Measurements from ENCODE around the gene PRDM10.

Gene PRDM10

DNA sequence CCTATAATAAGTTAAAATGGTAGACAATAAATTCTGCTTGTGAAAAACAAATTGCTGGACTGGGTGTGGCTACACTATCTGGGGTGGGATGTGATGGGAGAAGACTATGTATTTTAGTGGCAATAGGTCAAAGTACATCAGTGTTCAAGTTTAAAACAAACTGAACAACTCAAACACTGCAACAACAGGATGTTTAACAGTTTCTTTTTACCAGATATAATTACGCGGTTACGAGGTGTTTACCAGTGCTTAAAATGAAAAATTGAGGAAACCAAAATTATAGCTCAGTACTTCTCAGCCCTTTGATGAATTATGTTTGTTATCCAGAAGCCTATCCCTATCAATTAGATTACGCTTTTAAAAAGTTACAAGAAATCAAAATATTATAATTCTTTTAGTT is 3.2 kb downstream of the PRDM10 start:
- TF ChIP-seq FOXP2 (optimal IDR thresholded peaks at IDR 0.05; ENCODE audit: borderline replicate concordance, extremely low read depth, extremely low read length, insufficient read depth), result no peak
- TF ChIP-seq TAF1 (IDR thresholded peaks at IDR 0.05; ENCODE audit: borderline replicate concordance, insufficient read depth, low read length), result no peak
- TF ChIP-seq, protein P1, sequence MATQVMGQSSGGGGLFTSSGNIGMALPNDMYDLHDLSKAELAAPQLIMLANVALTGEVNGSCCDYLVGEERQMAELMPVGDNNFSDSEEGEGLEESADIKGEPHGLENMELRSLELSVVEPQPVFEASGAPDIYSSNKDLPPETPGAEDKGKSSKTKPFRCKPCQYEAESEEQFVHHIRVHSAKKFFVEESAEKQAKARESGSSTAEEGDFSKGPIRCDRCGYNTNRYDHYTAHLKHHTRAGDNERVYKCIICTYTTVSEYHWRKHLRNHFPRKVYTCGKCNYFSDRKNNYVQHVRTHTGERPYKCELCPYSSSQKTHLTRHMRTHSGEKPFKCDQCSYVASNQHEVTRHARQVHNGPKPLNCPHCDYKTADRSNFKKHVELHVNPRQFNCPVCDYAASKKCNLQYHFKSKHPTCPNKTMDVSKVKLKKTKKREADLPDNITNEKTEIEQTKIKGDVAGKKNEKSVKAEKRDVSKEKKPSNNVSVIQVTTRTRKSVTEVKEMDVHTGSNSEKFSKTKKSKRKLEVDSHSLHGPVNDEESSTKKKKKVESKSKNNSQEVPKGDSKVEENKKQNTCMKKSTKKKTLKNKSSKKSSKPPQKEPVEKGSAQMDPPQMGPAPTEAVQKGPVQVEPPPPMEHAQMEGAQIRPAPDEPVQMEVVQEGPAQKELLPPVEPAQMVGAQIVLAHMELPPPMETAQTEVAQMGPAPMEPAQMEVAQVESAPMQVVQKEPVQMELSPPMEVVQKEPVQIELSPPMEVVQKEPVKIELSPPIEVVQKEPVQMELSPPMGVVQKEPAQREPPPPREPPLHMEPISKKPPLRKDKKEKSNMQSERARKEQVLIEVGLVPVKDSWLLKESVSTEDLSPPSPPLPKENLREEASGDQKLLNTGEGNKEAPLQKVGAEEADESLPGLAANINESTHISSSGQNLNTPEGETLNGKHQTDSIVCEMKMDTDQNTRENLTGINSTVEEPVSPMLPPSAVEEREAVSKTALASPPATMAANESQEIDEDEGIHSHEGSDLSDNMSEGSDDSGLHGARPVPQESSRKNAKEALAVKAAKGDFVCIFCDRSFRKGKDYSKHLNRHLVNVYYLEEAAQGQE (IDR thresholded peaks at IDR 0.05; ENCODE audit: insufficient read depth in 1 of 2, low read depth in 2 of 2, low read length in 2 of 2), result no peak
- TF ChIP-seq POLR2AphosphoS5 (IDR thresholded peaks at IDR 0.05; ENCODE audit: low read depth, low read length), result no peak

DNA sequence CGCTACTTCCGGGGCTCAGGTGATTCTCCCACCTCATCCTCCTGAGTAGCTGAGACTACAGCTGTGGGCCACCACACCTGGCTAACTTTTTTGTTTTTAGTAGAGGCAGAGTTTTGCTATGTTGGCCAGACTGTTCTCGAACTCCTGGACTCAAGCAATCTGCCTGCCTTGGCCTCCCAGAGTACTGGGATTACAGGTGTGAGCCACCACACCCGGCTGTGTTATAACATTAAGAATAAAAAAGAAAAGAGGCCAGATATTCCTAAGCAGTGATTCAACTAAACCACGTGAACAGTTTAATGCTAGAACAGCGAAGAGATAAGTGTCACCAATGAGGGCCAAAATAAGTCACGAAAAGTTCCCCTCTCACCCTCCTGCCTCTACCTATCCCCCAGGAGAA is 3.7 kb downstream of the PRDM10 start:
- TF ChIP-seq POLR2AphosphoS5 (IDR thresholded peaks at IDR 0.05; ENCODE audit: low read depth, low read length), result no peak
- no peak for TF ChIP-seq SIN3A (IDR thresholded peaks at IDR 0.05; ENCODE audit: borderline replicate concordance, insufficient read depth, low read length)
- TF ChIP-seq, protein P1 (IDR thresholded peaks at IDR 0.05; ENCODE audit: insufficient read depth in 1 of 2, low read depth in 2 of 2, low read length in 2 of 2), result no peak
- TF ChIP-seq FOXP2 (optimal IDR thresholded peaks at IDR 0.05; ENCODE audit: borderline replicate concordance, extremely low read depth, extremely low read length, insufficient read depth), result no peak
- no peak for TF ChIP-seq TAF1 (IDR thresholded peaks at IDR 0.05; ENCODE audit: borderline replicate concordance, insufficient read depth, low read length)

DNA sequence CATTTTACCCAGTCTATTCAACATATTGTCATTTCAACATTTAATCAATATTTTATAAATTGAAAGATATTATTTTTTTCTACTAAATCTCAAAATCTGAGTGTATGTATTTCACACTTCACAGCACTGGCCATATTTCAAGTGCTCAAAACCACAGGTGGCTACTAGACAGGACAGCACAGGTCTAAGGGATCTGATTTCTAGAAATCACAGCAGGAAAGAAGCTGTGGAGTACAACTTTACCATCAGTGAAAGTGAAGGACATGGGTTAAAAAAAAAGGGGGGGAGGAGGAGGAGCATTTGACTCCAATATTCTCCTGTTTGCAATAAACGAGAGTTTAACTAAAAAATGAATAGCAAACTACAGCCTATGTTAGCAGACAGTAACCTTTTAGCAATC is 4.5 kb downstream of the PRDM10 start:
- TF ChIP-seq FOXP2 (optimal IDR thresholded peaks at IDR 0.05; ENCODE audit: borderline replicate concordance, extremely low read depth, extremely low read length, insufficient read depth) (no peak), SIN3A (IDR thresholded peaks at IDR 0.05; ENCODE audit: borderline replicate concordance, insufficient read depth, low read length) (no peak), POLR2AphosphoS5 (IDR thresholded peaks at IDR 0.05; ENCODE audit: low read depth, low read length) (no peak), TAF1 (IDR thresholded peaks at IDR 0.05; ENCODE audit: borderline replicate concordance, insufficient read depth, low read length) (no peak)
- TF ChIP-seq, protein P1 (IDR thresholded peaks at IDR 0.05; ENCODE audit: insufficient read depth in 1 of 2, low read depth in 2 of 2, low read length in 2 of 2), result no peak

DNA sequence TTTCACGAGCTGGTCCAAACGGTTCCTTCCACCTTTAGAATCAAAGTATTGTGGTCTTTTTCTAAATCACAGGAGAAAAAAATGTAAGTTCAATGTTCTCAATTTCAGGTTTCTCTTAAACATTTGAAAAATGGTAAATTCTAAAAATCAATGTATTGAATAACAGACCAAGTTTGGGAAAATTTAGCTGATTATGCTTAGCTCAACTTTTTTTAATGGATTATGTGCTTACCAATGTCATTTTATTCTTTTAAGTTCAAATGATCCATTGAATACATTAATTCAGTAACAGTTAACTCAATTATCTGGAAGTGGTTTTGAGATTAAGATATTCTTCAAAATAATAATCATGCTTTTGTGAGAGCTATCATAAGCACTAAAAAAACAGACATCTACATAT is 5.1 kb downstream of the PRDM10 start:
- TF ChIP-seq POLR2AphosphoS5 (IDR thresholded peaks at IDR 0.05; ENCODE audit: low read depth, low read length) (no peak), SIN3A (IDR thresholded peaks at IDR 0.05; ENCODE audit: borderline replicate concordance, insufficient read depth, low read length) (no peak), TAF1 (IDR thresholded peaks at IDR 0.05; ENCODE audit: borderline replicate concordance, insufficient read depth, low read length) (no peak), FOXP2 (optimal IDR thresholded peaks at IDR 0.05; ENCODE audit: borderline replicate concordance, extremely low read depth, extremely low read length, insufficient read depth) (no peak)
- TF ChIP-seq, protein P1 (IDR thresholded peaks at IDR 0.05; ENCODE audit: insufficient read depth in 1 of 2, low read depth in 2 of 2, low read length in 2 of 2), result no peak
